Measurements from ENCODE around the gene GEN1.

GEN1 gene

GRCh38 chr2:17754773-17755425, 961 bp downstream of the GEN1 start:
- DNase-seq, result no peak

GRCh38 chr2:17756668-17757067, 2.7 kb downstream of the GEN1 start:
- no peak for DNase-seq

DNA sequence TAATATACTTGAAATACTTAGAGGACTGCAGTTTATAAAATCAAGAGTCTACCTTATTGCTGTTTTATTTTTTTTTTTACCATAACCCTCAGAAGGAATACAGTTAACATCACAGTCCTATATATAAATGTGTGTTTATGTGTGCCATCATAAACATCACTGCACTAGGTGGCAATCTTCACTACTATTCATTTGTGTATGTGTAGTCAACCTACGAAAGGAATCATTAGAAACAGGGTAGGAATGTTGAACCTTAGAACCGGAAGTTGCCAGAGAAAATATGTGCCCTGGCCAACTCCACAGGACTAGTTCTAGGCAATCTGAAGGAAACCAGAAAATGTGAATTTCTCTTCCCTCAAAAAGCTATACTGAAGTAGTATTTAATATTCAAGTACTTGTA, 3.4 kb downstream of the GEN1 start:
- DNase-seq, result no peak

GRCh38 chr2:17758118-17758517, 4.2 kb downstream of the GEN1 start:
- DNase-seq, result no peak

GRCh38 chr2:17759805-17760204, 5.9 kb downstream of the GEN1 start:
- no peak for DNase-seq

DNA sequence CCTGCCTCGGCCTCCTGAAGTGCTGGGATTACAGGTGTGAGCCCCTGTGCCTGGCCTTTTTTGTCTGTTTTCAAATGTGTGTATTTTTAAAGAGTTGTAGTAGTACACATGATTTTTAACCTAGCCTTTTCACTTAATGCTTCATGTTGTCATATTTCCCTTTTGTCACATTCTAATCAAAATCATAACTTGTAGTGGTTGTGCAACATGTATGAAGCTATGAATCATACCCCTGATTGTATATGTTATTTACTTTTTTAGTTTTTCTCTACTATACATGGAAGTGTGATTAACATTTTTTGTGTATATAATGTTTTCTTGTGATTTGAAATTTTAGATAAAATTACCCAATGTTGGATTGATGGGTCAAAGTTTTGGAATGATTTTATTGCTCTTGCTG, 8.5 kb downstream of the GEN1 start:
- no peak for DNase-seq

GRCh38 chr2:17763641-17764333, 9.8 kb downstream of the GEN1 start:
- no peak for DNase-seq

DNA sequence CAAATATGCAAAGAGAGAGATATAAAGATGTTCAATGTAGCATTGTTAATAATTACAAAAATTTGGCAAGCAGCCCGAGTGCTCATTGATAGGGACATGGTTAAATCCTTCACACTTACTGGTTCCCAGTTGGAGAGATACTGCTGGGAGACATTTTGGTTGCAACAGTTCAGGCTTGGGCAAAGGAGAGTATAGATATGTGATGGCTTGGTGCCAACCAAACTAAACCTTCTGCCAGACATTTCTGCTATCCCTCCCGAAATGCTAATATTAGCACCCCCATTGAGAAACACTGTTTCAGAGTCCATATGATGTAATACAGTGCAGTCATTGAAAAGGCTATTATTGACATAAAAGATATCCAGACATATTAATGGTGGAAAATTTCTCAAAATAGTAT, 11.5 kb downstream of the GEN1 start:
- DNase-seq, result no peak

GRCh38 chr2:17768894-17769293, 15.0 kb downstream of the GEN1 start:
- no peak for DNase-seq

DNA sequence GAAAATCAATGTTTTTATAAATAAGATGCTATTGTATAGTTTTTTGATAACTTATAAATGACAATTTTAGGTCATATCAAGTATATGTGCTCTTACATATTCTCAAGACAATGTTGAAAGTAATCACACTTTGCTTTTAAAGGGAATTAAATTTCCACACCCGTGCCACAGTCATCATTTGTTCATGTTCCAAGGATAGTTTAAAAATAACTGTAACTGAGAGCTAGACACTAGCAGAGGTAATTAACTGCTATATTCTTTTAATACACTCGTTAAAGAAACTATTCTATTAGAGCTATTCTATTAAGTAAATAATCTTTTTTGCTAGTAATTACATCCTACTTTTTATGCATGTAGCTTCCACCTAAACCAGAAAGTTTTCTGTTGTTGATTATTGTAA, 18.0 kb downstream of the GEN1 start:
- DNase-seq, result no peak

DNA sequence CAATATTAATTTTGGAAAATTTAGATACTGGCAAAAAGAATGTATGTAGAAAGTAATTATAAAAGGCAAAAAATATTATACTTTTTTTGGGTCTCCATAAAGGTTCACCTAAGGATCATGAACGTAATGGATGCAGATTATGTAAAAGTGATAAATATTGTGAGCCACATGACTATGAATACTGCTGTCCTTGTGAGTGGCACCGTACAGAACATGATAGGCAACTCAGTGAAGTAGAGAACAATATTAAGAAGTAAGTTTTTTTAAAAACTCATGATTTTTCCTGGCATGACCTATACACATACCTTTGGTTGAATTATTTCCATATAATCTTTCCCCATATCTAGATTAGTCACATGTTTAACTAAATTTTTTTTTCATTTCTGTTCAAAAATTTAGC, 18.6 kb downstream of the GEN1 start:
- no peak for DNase-seq

- no peak for DNase-seq
These were observed 26.6 kb downstream of the GEN1 start for GRCh38 chr2:17780546-17780945.

DNA sequence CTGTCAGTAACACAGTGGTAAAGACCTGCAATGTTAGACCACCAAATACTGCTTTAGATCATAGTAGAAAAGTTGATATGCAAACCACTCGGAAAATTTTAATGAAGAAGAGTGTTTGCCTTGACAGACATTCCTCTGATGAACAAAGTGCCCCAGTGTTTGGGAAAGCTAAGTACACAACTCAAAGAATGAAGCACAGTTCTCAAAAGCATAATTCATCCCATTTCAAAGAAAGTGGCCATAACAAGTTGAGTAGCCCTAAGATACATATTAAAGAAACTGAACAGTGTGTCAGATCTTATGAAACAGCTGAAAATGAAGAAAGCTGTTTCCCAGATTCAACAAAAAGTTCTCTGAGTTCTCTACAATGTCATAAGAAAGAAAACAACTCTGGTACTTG, 27.5 kb downstream of the GEN1 start:
- DNase-seq, result no peak

DNA sequence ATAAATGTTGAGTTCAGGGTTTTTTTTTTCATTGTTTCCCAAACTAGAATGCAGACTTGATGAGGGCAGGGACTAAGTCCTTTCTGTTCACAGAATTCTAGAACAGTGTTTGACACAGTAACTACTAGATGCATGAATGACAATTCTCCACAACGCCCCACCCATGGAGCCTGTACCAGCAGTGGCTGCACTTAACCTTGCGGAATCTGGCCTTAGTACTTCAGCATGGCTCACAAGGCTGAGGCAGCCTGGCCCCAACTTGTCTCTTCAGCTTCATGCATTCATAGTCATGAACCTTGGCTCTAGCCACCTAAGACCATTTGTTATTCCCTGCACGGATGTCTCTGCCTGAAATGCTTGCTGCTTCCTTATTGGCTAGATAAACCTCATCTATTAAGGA, 32.8 kb downstream of the GEN1 start:
- DNase-seq, result no peak

DNA sequence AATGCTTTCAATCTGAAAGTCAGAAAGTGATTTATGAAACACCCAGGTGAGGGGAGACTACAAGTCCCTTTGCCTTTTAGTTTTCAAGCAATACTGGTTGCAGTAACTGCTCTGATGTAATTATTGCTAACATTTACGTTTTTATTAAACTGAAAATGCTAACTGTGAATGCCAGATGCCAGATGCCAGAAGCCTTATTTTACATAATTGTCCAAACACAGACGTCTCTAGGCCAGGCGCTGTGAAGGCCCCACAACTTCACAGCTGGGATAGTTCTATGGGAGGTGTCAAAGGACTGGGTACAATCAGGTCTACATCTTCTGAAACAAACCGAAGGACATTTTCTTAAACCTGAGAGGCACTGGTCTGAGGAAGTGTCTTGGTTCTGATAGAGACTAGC, 34.8 kb downstream of the GEN1 start:
- no peak for DNase-seq

DNA sequence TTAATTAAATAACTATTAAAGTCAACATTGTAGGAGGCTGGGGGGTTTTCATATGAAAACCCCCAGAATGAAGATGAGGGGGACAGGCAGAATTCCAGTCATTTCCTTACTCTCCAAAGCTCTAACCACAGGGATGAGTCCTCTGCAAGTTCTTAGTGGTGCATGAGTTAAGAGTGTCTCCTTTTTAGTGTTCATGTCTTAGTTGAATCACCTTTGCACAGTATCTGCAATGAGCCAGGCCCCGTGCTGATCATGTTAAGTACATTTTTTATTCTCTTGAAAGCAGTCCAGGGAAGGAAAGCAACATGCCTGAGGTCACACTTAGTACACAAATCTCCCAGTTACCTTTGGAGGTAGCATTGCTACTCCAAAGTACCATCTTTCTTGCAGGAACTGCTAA, 36.6 kb downstream of the GEN1 start:
- DNase-seq, result no peak

DNA sequence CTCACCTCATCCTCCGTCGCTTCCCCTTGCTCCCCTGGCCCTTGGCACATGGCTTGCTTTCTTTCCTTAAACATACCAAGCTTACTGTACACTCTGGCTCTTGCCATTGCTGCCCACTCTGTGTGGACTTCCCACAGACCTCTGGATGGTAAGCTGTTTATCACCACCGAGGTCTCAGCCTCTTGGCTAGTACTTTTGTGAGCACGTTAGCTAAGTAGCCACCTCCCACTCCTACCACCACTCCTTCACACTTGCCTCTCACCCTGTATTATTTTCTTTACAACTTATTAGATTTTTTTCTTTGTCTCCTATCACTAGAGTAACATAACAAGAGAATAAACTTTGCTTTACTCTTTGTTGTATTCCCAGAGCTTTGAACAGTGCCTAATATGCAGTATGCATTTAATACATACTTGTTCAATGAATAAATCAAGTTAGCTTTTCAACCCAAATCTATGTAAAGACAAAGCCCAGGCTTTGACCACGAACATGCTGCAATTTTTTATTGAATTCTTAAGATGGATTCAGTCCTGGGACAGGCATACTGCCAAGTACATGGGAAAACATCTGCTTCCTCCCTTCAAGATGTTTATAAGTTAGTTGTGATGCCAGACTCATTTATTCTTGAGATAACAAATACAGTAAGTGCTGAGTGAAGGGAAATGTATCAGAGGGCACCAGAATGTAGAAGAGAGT, 37.3 kb downstream of the GEN1 start:
- DNase-seq, result no peak

DNA sequence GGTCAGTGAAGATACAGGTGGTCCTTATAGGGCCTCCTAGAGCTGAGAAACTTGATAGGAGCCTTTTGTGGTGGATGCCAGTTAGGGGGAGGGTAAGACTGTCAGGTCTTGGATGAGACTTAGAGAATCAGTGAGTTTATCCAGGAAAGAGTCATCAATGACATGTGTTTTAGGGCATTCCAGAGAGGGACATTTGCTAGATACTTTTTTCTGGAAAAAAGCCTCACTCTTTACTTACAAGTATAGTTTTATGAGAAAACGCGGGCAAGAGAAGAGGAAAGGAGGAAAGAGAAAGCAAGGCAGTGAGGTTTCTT, 37.8 kb downstream of the GEN1 start:
- no peak for DNase-seq

DNA sequence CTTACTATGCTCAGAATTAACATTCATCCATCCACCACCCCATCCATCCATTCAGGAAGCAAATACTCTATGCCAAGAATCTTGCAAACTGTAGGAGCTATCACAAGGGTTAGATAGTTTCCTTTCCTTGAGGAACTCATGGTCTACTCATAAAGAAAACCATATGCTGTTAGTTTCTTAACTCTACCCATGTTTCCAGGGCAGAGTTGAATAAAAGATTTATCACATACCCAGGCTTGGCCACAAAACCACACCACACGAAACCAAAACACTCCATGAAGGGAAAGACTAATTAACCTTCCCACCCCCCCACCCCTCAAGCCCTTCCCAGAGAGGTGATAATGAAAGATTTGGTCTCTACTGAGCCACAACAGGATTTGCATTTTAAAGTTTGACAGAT, 38.6 kb downstream of the GEN1 start:
- DNase-seq, result no peak

DNA sequence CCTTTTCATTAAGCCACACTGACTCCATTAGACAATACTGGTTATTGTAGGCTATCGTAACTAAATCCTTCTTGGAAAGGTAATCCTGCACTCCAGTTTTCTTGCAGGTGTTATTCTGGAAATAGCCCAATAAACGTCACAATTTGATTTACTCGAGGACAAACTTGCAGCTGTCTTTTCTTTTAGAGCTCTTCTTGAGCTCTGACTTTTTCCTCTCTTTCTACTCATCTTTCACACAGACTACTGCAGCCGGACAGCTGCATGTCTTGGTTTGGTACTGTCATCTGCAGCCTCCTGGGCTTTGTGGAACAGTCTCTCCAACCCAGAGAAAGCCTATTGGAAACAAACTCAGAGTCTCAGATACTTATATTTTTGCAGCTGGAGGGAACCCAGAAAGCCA, 39.4 kb downstream of the GEN1 start:
- no peak for DNase-seq

- no peak for DNase-seq
These were observed 39.9 kb downstream of the GEN1 start for GRCh38 chr2:17793803-17794354.

- DNase-seq, result no peak
These were observed 41.4 kb downstream of the GEN1 start for GRCh38 chr2:17795309-17795708.

GRCh38 chr2:17798338-17798737, 44.4 kb downstream of the GEN1 start:
- DNase-seq, result no peak
